Amygdala (tissue), 56 donors: ENCODE measurements around the gene ZFP36L1.
A peak's percentile ranks its signal among the peaks of the same experiment; 100 is the strongest.
"Not testable (repeated sequence)": the region's sequence is repeated elsewhere in the genome, so short reads cannot be mapped to it uniquely, and the experiment has no call there.

Experiments
- DNase-seq, 56 donors: peaks; one replicate each; lab custom pipeline; 2025; lab: John Stamatoyannopoulos, UW

ZFP36L1 gene

GRCh38 chr14:68768316-68768715, 24.6 kb downstream of the ZFP36L1 start:
- no peak for DNase-seq

- DNase-seq, result no peak
Measured at GRCh38 chr14:68767248-68767645, 25.6 kb downstream of the ZFP36L1 start.

- no peak for DNase-seq
Measured at GRCh38 chr14:68766299-68767247, 26.3 kb downstream of the ZFP36L1 start.

GRCh38 chr14:68763843-68764242, 29.0 kb downstream of the ZFP36L1 start:
- not testable (repeated sequence) for DNase-seq

- no peak for DNase-seq
Measured at GRCh38 chr14:68762953-68763764, 29.7 kb downstream of the ZFP36L1 start.

GRCh38 chr14:68761391-68761790, 31.5 kb downstream of the ZFP36L1 start:
- DNase-seq, result no peak

- no peak for DNase-seq
Measured at GRCh38 chr14:68760761-68761160, 32.1 kb downstream of the ZFP36L1 start.

- DNase-seq, result no peak
Measured at GRCh38 chr14:68759937-68760336, 32.9 kb downstream of the ZFP36L1 start.

GRCh38 chr14:68759017-68759560, 33.8 kb downstream of the ZFP36L1 start:
- no peak for DNase-seq

GRCh38 chr14:68758301-68758700, 34.6 kb downstream of the ZFP36L1 start:
- DNase-seq, result no peak

GRCh38 chr14:68757618-68758081, 35.2 kb downstream of the ZFP36L1 start:
- DNase-seq, result peak in 20 of 56 donors; percentile 10 to 55 (median 16)

GRCh38 chr14:68756734-68757133, 36.1 kb downstream of the ZFP36L1 start:
- DNase-seq, result no peak

- no peak for DNase-seq
Measured at GRCh38 chr14:68756000-68756481, 36.8 kb downstream of the ZFP36L1 start.

GRCh38 chr14:68755016-68755353, 37.9 kb downstream of the ZFP36L1 start:
- no peak for DNase-seq

- no peak for DNase-seq
Measured at GRCh38 chr14:68753690-68754089, 39.2 kb downstream of the ZFP36L1 start.

GRCh38 chr14:68752271-68753006, 40.4 kb downstream of the ZFP36L1 start:
- no peak for DNase-seq

- no peak for DNase-seq
Measured at GRCh38 chr14:68749487-68750475, 43.1 kb downstream of the ZFP36L1 start.

- DNase-seq, result no peak
Measured at GRCh38 chr14:68748691-68749090, 44.2 kb downstream of the ZFP36L1 start.

- no peak for DNase-seq
Measured at GRCh38 chr14:68748260-68748659, 44.6 kb downstream of the ZFP36L1 start.
